Memory B cell (primary cell): Measurements from ENCODE around the gene GPR15LG.
"Not testable (repeated sequence)": the region's sequence is repeated elsewhere in the genome, so short reads cannot be mapped to it uniquely, and the experiment has no call there.

ENCODE experiments used
- ATAC-seq: fragments of 150-1000 bp; cut with Tn5 transposase; 2 replicates; pipeline ENCODE4 v1.10.0; 2021; ENCODE audit warnings: low read depth, mild to moderate bottlenecking, moderate library complexity
- DNase-seq, 2 donors: peaks; one replicate each; pipeline ENCODE4 v3.0.0; 2022; ENCODE audit warnings: low spot score in 2 of 2
- H3K27ac Mint-ChIP-seq: one replicate; pipeline ENCODE4 v1.8.0; 2022; ENCODE audit warnings: mild to moderate bottlenecking, moderate library complexity, mixed read lengths
- H3K27me3 Mint-ChIP-seq: one replicate; pipeline ENCODE4 v1.8.0; 2022; ENCODE audit warnings: mixed read lengths
- H3K36me3 Mint-ChIP-seq: one replicate; pipeline ENCODE4 v1.8.0; 2022; ENCODE audit warnings: mild to moderate bottlenecking, mixed read lengths
- H3K4me1 Mint-ChIP-seq: one replicate; pipeline ENCODE4 v1.8.0; 2022; ENCODE audit warnings: mixed read lengths
- H3K4me3 Mint-ChIP-seq: one replicate; pipeline ENCODE4 v1.8.0; 2022; ENCODE audit warnings: mild to moderate bottlenecking, moderate library complexity, mixed read lengths
- H3K9me3 Mint-ChIP-seq: one replicate; pipeline ENCODE4 v1.8.0; 2022; ENCODE audit warnings: mixed read lengths

Gene GPR15LG

DNA sequence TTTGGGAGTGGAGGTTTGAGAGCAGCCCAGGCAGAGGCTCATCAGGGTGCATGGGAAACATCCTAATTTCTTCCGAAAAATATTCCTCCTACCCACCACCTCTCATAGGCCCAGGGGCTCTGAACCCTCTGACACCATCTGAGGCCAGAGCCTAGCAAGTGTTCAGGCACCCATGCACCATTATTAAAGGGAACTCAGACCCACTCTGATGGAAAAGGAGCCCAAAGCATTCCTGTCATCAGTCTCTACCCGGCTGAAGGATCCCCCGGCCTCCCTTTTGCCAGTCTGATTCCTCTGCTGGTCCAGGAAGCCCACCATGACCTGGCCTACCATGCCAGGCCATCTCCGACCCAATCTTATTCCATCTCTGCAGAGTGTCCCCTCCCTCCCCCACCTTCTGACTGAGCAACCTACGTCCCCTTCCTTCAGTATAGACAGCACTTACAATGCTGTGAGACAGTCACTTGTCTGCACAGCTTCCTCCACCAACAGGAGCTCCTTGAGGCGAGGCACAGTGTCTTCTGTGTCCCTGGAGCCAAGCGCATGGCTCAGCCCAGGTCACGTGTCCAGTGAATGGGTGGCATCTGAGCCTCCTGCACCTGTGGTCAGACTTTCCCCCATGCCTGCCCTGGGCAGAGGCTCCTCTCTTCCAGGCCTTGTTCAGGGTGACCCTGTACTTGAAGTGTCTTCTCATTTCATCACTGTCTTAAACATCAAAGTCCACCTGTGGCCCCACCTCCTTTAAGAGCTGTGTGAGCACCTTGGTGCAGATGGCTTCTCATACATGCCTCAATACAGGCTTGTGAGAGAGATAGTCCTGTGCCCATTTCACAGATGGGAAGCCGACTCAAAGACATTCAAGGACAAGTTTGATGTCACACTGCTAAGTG, 889 bp upstream of the GPR15LG start:
- peak; percentile 35 for ATAC-seq
- no peak overlapping the region for H3K4me3 Mint-ChIP-seq
- H3K4me1 Mint-ChIP-seq, result peaks cover 19% of the 10 kb centered on the region
- peak overlapping the region; percentile 87 for H3K27ac Mint-ChIP-seq
- no peaks in the 10 kb centered on the region for H3K27me3 Mint-ChIP-seq
- peaks cover 2% of the 10 kb centered on the region for H3K9me3 Mint-ChIP-seq
- peaks cover 7% of the 10 kb centered on the region for H3K36me3 Mint-ChIP-seq
- no peak for DNase-seq

DNA sequence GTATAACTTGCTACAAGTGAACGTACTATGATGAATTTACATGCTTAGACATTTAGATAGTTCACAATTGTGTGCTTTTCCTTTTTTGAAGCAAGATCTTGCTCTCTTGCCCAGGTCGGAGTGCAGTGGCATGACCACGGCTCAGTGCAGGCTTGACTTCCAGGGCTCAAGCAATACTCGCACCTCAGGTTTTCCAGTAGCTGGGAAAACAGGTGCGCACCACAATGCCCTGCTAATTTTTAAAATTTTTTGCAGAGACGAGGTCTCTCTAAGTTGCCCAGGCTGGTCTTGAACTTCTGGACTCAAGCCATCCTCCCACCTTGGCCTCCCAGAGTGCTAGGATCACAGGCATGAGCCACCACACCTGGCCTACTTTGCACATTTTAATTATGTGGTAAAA, 1.8 kb downstream of the GPR15LG start:
- peaks cover 2% of the 10 kb centered on the region for H3K9me3 Mint-ChIP-seq
- DNase-seq (no peak), ATAC-seq (no peak)
- no peak overlapping the region for H3K4me3 Mint-ChIP-seq
- H3K27ac Mint-ChIP-seq, result no peak overlapping the region
- peaks cover 7% of the 10 kb centered on the region for H3K36me3 Mint-ChIP-seq
- no peaks in the 10 kb centered on the region for H3K27me3 Mint-ChIP-seq
- peaks cover 19% of the 10 kb centered on the region for H3K4me1 Mint-ChIP-seq

DNA sequence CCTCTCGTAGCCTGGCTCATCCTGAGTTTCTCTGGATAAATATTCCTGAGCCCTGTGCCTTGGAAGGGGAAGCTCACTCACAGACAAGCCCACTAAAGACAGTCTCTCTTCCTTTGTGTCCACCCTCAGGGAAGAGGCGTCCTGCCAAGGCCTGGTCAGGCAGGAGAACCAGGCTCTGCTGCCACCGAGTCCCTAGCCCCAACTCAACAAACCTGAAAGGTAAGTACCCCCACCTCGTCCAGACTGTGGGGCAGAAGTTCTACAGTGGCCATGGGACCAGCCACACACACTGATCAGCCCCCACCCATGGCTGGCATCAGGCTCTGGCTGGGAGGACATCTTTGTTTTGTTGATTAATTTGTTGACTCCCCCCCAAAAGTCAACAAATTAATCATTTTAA, 2.8 kb downstream of the GPR15LG start:
- no peaks in the 10 kb centered on the region for H3K27me3 Mint-ChIP-seq
- H3K4me3 Mint-ChIP-seq, result no peak overlapping the region
- peaks cover under 1% of the 10 kb centered on the region for H3K9me3 Mint-ChIP-seq
- peak overlapping the region; percentile 22 for H3K27ac Mint-ChIP-seq
- peaks cover 17% of the 10 kb centered on the region for H3K4me1 Mint-ChIP-seq
- ATAC-seq (no peak), DNase-seq (no peak)
- peaks cover 5% of the 10 kb centered on the region for H3K36me3 Mint-ChIP-seq

DNA sequence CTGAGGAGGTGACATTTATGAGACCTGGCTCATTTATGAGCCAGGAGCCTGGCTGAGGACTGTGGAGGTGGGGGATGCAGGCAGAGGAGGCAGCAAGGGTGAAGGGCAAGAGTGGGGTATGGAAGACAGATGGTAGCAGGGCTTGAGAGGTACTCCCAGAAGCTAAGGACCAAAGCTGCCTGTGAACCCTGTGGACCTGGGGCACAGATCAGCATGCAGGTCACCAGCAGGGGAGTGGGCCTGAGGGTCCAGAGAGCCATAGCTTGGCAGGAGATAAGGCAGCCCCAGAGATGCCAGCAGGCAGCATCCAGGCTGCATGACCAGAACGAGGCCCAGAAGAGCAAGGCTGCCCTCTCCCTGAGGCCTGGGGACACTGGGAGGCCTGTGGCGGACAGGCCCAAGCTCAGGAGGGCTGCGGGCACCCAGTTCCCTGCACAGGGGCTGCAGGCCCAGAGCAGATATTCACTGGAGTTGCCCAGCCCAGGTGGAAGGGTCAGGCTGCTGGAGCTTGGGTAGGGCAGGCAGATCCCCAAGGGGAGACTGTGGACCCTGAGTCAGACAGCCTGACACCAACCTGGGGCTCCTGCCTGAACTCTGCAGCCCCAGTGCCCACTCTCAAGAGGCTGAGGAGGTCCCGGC, 3.4 kb downstream of the GPR15LG start:
- H3K27me3 Mint-ChIP-seq, result no peaks in the 10 kb centered on the region
- ATAC-seq (no peak), DNase-seq (no peak)
- peaks cover 2% of the 10 kb centered on the region for H3K36me3 Mint-ChIP-seq
- H3K4me1 Mint-ChIP-seq, result peaks cover 14% of the 10 kb centered on the region
- peak overlapping the region; percentile 22 for H3K27ac Mint-ChIP-seq
- no peak overlapping the region for H3K4me3 Mint-ChIP-seq
- H3K9me3 Mint-ChIP-seq, result no peaks in the 10 kb centered on the region

DNA sequence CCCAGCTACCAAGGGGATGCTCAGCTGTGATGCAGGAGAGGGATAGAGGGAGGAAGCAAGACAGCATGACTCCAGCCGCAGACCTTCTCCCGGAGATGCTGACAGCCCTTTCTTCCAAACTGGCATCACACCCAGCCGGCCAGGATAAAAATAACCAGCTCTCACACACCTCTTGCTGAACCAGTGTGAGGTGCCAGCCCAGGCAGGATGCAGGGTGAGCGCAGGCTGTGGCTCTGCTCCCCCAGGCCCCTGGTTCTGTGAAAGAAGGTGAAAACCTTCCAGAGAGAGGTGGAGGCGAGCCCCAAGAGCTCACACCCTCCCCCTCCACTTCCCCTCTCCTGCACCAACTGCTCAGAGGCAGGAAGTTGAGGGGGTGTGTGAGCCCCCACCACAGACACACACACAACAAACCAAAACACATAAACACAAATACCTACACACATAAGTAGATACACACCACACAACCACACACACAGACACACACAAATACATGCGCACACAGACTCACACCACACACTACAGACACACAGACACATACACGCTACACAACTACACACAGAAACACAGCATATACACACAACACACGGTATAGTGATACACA, 4.0 kb downstream of the GPR15LG start:
- DNase-seq, result no peak
- peak; percentile 26 for ATAC-seq
- peaks cover 8% of the 10 kb centered on the region for H3K4me1 Mint-ChIP-seq
- H3K9me3 Mint-ChIP-seq, result no peaks in the 10 kb centered on the region
- no peaks in the 10 kb centered on the region for H3K27me3 Mint-ChIP-seq
- H3K27ac Mint-ChIP-seq, result no peak overlapping the region
- H3K4me3 Mint-ChIP-seq, result no peak overlapping the region
- peaks cover 2% of the 10 kb centered on the region for H3K36me3 Mint-ChIP-seq

DNA sequence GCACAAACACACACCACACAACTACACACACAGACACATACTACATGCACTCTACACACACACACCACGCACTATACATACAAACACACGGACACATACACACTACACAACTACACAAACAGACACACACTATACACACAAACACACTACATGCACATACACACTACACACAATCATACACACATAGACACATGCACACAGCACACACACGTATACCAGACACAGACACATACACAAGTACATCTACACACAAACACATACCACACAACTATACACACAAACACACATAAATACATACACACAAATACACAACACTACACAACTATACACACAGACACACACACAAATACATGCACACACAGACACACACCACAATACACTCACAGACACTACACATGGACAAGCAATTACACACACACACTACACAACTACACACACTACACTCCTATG, 4.6 kb downstream of the GPR15LG start:
- Mint-ChIP-seq H3K36me3 (no peaks in the 10 kb centered on the region), H3K27ac (no peak overlapping the region), H3K4me1 (peaks cover 4% of the 10 kb centered on the region), H3K4me3 (no peak overlapping the region), H3K27me3 (no peaks in the 10 kb centered on the region), H3K9me3 (no peaks in the 10 kb centered on the region)
- ATAC-seq (no peak), DNase-seq (no peak)

DNA sequence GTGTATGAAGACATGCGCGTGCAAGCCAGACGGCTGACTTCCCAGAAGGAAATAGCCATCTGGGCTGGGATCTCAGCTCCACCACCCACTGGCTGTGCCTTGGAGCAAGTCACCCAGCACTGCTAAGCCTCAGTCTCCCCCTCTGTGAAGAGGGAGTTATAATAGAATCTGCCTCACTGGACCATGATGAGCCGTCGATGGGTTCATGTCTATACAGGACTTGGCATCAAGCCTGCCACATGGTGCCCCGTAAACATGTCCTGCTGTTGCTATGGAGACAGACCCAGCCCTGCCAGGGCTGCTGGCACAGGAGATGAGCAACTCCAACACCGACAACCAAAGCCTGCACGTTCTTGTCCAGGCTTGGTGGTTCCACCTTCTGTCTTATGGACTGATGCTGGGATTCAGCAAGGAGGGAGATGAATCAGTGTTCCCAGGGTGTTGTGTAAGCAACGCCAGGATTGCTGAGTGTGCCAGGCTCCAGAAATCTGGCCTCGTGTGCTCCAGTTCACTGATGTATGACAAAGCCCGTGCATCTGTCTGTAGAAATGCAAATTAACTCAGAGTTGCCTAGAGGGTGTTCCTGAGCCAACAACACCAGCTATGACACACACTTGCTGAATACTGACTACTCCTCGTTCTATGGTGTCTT, 5.6 kb downstream of the GPR15LG start:
- Mint-ChIP-seq H3K4me3 (no peak overlapping the region), H3K27me3 (no peaks in the 10 kb centered on the region), H3K36me3 (no peaks in the 10 kb centered on the region), H3K9me3 (no peaks in the 10 kb centered on the region), H3K4me1 (peaks cover 4% of the 10 kb centered on the region), H3K27ac (no peak overlapping the region)
- ATAC-seq, result peak; percentile 88
- peak; percentile 72 to 75 for DNase-seq

DNA sequence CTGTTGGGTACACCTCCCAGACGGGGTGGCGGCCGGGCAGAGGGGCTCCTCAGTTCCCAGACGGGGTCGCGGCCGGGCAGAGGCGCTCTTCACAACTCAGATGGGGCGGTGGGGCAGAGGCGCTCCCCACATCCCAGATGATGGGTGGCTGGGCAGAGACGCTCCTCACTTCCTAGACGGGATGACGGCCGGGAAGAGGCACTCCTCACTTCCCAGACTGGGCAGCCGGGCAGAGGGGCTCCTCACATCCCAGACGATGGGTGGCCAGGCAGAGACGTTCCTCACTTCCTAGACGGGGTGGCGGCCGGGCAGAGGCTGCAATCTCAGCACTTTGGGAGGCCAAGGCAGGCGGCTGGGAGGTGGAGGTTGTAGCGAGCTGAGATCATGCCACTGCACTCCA, 6.8 kb downstream of the GPR15LG start:
- not testable (repeated sequence) for H3K4me3 Mint-ChIP-seq, DNase-seq, H3K4me1 Mint-ChIP-seq, H3K27me3 Mint-ChIP-seq, H3K36me3 Mint-ChIP-seq, H3K27ac Mint-ChIP-seq, ATAC-seq, H3K9me3 Mint-ChIP-seq

DNA sequence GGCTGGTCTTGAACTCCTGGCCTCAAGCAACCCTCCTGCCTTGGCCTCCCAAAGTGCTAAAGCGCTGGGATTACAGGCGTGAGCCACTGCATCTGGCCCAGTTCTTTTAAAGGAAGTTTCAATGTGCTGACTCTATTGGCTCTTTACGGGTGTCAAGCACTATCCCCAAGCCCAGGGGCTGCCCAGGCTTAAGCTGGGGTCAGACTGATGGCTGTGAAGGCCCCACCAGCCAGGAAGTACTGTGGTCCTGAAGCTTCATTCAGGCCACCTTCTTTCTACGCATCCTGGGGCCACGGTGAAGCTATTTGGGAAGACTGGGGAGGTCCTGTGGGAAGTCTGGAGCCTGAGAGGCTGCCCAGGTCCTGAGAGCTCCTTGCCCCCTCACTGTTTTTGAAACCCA, 8.0 kb downstream of the GPR15LG start:
- Mint-ChIP-seq H3K4me1 (peaks cover 3% of the 10 kb centered on the region), H3K9me3 (no peaks in the 10 kb centered on the region), H3K27me3 (no peaks in the 10 kb centered on the region), H3K27ac (no peak overlapping the region), H3K4me3 (no peak overlapping the region), H3K36me3 (no peaks in the 10 kb centered on the region)
- no peak for ATAC-seq
- no peak for DNase-seq

DNA sequence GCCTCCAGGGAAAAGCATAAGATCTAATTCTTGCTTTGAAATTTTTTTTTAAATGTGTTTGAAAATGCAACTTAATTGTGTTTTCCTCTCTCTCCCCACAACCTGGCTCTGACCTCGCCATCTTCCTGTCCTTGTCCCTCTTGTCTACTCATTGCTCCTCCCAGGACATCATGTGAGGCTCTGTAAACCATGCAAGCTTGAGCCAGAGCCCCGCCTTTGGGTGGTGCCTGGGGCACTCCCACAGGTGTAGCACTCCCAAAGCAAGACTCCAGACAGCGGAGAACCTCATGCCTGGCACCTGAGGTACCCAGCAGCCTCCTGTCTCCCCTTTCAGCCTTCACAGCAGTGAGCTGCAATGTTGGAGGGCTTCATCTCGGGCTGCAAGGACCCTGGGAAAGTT, 10.9 kb downstream of the GPR15LG start:
- DNase-seq (no peak), ATAC-seq (no peak)
- Mint-ChIP-seq H3K4me1 (no peaks in the 10 kb centered on the region), H3K9me3 (no peaks in the 10 kb centered on the region), H3K27me3 (no peaks in the 10 kb centered on the region), H3K36me3 (no peaks in the 10 kb centered on the region), H3K4me3 (no peak overlapping the region), H3K27ac (no peak overlapping the region)

DNA sequence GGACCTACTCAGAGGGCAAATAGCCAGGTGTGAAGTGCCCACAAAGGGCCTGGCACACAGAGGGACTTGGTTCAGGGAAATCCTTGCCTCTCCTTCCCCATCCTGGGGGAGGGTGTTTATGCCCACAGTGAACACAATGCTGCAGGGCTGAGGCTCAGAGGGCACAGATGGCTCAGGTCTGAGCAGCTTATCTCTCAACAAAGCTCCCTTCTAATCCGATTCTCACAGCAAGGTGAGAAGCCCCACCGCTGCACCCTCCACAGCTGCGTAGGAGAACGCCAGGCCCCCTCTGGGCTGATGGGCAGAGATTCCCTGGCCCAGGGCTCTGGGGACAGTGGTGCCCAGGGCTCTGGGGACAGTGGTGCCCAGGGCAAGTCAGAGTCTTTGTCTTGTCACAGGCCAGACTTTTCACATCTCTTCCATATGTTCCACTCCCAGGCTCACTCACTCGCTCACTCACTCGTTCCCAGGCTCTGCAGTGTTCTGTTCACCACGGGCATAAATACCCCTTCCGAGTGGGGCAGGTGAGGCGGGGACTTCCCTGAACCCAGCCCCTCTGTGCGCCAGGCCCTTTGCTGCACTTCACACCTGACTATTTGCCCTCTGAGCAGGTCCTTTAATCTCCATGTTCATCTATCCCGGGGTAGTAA, 12.1 kb downstream of the GPR15LG start:
- H3K4me1 Mint-ChIP-seq, result no peaks in the 10 kb centered on the region
- H3K4me3 Mint-ChIP-seq, result no peak overlapping the region
- DNase-seq, result no peak
- H3K27ac Mint-ChIP-seq, result no peak overlapping the region
- no peaks in the 10 kb centered on the region for H3K9me3 Mint-ChIP-seq
- no peak for ATAC-seq
- H3K27me3 Mint-ChIP-seq, result no peaks in the 10 kb centered on the region
- no peaks in the 10 kb centered on the region for H3K36me3 Mint-ChIP-seq

DNA sequence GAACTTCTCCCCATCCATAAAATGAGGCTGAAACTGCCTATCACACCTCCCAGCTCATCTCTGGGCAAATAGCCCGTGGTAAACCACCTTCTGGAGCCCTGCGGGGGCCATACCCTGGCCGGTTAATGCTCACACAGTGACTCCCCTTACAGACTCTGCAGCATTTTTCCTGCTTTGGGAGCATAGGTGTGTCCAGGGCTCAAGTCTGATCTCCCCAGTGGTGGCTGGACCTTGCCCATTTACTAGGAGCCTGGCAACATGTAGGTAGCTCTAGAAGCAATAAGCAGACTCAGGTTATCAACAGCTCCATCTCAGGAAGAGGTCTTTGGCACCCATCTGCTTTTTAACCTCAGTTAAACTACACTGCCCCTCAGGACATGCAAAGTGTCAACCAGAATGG, 15.2 kb downstream of the GPR15LG start:
- Mint-ChIP-seq H3K9me3 (no peaks in the 10 kb centered on the region), H3K36me3 (no peaks in the 10 kb centered on the region), H3K27me3 (peaks cover 9% of the 10 kb centered on the region), H3K4me3 (no peak overlapping the region), H3K4me1 (peaks cover 3% of the 10 kb centered on the region), H3K27ac (no peak overlapping the region)
- no peak for DNase-seq
- ATAC-seq, result no peak

DNA sequence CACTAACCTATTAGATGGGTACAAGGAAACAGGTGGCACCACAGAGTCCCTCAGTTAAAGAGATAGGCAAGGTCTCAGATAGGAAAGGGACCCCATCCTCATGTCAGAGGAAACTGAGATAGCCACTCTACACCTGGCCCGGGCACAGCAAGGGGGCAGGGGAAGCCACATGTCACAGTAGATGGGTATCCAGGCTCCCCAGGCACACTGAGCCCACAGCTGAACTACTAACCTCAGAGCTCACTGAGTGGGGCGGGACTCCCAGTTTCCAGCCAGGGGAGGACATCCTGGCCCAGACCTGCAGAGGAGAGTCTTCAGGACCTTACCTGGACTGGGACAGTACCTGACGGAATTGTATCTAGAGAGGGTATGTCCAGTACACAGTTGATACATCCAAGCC, 17.0 kb downstream of the GPR15LG start:
- Mint-ChIP-seq H3K4me3 (no peak overlapping the region), H3K27ac (no peak overlapping the region), H3K36me3 (no peaks in the 10 kb centered on the region), H3K9me3 (no peaks in the 10 kb centered on the region), H3K4me1 (peaks cover 3% of the 10 kb centered on the region), H3K27me3 (peaks cover 12% of the 10 kb centered on the region)
- ATAC-seq (no peak), DNase-seq (no peak)

DNA sequence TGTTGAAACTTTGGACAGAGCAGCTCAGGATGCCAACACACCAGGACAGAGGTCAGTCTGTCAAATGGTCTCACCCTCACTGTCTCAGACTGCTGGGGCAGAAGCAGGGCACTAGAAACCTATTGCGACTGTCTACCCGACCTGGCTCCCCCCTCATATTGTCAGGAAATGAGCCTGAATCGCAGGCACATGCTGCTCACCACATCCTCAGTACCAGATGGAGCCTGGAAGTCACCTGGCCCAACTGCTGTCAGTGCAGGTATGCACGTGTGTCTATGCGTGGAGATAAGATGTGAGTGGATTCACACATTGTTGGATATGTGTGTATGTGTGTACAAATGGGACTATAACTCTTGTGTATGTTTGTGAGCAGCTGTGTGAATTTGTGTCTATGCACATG, 17.5 kb downstream of the GPR15LG start:
- H3K27ac Mint-ChIP-seq, result no peak overlapping the region
- H3K36me3 Mint-ChIP-seq, result no peaks in the 10 kb centered on the region
- H3K4me3 Mint-ChIP-seq, result no peak overlapping the region
- H3K4me1 Mint-ChIP-seq, result peaks cover 3% of the 10 kb centered on the region
- peaks cover 14% of the 10 kb centered on the region for H3K27me3 Mint-ChIP-seq
- ATAC-seq (no peak), DNase-seq (no peak)
- no peaks in the 10 kb centered on the region for H3K9me3 Mint-ChIP-seq
